ENCODE measurements around the gene GEMIN2.
A peak's percentile ranks its signal among the peaks of the same experiment; 100 is the strongest.
"Not testable (repeated sequence)": the region's sequence is repeated elsewhere in the genome, so short reads cannot be mapped to it uniquely, and the experiment has no call there.

The GEMIN2 gene

DNA sequence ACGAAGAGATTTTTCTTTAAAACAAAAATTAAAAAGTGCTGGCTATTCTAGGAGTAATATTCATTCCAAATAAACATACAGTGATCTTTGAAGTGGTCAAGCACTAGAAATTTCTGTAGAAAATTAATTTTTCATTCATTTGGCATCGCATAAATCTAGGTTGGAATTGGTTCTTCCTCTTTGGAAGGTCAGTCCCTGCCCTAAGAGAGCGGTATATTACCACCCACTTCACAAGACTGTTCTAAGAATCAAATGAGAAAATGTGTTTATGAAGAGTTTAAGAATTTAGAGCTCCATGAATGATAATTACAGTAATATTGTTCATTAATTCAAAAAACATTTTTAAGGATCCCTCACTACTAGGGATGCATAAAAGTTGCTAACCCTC, 444 bp upstream of the GEMIN2 start:
- no peak for DNase-seq

DNA sequence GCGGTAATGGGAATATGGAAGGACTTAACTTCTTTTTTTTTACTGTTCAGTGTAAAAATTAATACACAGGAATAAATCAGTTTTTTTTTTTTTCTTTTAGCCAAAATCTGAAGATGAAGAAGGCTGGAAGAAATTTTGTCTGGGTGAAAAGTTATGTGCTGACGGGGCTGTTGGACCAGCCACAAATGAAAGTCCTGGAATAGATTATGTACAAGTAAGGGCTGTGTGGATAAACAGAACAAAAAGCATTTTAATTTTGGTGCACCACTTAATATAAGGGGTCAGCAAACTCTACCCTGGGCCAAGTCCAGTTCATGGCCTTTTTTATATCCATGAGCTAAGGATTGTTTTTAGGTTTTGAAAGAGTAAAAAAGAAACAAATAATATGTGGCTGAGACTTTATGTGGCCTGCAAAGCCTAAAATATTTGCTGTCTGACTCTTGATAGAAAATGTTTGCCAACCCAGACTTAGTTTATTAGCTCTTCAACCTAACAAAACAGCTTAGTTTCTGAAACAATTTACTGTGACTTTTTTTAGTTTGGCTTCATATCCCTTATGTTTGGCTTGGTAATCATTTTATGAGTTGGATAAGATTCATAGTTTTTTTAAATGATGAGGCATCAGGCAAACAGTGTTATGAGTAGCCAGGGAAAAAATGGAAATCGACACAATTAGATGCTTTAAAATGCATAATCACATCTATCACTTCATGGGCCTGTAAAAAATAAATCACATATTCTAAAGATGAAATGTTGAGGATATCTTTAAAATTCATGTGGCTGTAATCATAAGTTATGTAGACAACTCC, 8.4 kb downstream of the GEMIN2 start:
- DNase-seq: no peak

DNA sequence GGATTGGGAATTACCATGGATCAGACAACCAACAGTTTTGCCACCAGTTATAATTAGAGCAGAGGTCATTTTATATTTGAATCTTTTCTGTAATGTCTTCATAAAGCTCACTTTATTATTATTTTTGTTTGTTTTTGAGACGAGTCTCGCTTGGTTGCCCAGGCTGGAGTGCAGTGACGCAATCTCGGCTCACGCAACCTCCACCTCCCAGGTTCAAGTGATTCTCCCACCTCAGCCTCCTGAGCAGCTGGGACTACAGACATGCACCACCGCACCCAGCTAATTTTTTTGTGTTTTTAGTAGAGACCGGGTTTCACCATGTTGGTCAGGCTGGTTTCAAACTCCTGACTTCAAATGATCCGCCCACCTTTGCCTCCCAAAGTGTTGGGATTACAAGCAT, 23.7 kb downstream of the GEMIN2 start:
- not testable (repeated sequence) for DNase-seq

DNA sequence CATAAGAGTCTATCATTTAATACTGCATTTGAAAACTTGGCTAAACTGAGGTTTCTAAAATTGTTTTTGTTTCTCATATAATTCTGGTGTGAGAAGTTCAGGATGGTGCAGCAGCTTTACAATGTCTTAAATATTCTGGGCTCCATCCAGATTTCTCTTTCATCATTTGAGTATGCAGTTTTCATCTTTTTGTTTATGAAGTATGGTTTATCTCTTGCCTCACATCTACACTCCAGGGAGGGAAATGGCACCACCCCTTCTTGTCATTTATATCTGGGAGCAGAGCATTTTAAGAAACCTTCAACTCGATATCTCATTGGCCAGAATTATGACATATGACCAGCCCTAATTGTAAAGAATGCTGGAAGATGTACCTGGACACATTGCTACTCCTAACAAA, 24.3 kb downstream of the GEMIN2 start:
- DNase-seq: no peak

DNA sequence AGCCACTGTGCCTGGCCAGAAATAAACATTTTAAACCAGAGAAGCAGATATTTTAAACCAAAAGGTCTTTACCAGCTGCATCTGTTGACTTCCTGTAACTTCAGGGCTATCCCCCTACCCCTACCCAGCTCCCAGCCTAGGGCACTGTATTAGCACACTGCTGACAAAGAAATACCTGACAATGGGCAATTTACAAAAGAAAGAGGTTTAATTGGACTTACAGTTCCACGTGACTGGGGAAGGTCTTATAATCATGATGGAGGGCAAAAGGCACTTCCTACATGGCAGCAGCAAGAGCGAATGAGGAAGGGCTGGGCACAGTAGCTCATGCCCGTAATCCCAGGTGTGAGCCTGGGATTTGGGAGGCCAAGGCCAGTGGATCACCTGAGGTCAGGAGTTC, 26.0 kb downstream of the GEMIN2 start:
- no peak for DNase-seq

DNA sequence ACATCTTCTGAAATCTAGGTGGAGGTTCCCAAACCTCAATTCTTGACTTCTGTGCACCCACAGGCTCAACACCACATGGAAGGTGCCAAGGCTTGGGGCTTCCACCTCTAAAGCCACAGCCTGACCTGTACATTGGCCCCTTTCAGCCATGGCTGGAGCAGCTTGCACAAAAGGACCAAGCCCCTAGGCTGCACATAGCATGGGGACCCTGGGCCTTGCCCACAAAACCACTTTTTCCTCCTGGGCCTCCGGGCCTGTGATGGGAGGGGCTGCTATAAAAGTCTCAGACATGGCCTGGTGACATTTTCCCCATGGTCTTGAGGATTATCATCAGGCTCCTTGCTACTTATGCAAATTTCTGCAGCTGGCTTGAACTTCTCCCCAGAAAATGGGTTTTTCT, 27.5 kb downstream of the GEMIN2 start:
- not testable (repeated sequence) for DNase-seq

DNA sequence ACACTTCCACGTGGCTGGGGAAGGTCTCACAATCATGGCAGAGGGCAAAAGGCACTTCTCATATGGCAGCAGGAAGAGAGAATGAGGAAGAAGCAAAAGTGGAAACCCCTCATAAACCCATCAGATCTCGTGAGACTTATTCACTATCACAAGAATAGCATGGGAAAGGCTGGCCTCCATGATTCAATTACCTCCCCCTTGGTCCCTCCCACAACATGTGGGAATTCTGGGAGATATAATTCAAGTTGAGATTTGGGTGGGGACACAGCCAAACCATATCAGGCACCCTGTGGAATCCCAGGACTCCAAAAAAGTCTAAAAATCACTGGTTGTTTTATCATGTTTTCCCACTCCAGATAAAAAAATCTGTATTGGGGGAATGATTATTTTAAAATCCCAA, 29.1 kb downstream of the GEMIN2 start:
- not testable (repeated sequence) for DNase-seq

DNA sequence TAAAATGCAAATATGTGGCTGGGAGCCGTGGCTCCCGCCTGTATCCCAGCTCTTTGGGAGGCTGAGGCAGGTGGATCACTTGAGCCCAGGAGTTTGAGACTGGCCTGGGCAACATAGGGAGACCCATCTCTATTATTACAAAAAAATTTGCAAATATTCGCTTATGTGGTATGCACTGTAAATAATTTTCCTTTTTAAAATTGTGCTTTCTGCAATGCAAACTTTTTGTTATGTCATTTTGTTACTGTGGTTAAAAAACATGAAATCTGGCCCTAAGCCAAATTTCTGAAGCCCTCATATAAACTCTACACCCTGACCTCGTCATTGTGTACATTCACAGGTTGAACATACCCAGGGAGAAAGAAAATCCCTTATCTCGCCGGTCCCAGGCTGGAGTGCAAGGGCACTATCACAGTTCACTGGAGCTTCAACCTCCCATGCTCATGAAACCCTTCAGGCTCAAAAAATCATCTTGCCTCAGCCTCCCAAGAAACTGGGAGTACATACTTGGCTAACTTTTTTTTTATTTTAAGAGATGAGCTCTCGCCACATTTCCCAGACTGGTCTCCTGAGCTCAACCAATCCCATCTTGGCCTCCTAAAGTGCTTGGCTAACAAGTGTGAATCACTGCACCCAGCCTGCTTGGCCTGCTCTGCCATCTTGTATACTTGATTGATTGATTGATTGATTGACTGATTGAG, 31.3 kb downstream of the GEMIN2 start:
- no peak for DNase-seq

DNA sequence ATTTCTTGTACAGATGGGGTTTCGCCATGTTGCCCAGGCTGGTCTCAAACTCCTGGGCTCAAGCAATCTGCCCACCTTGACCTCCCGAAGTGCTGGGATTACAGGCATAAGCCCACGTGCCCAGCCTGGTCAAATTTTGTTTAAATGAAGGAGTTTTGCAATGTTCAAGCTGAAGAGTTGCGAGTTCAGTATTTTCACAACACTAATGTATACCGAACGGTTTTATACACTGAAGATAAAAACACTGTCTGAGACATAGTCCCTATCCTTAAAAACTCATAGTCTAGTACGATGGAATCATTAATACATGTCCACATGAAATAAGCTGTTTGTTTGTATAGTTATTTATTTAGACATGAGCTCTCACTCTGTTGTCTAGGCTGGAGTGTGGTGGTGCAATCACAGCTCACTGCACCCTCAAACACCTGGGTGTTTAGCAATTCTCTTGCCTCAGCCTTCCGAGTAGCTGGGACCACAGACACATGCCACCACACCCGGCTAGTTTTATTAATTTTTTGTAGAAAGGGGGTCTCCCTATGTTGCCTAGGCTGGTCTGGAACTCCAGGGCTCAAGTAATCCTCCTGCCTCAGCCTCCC, 40.6 kb downstream of the GEMIN2 start:
- DNase-seq: no peak

DNA sequence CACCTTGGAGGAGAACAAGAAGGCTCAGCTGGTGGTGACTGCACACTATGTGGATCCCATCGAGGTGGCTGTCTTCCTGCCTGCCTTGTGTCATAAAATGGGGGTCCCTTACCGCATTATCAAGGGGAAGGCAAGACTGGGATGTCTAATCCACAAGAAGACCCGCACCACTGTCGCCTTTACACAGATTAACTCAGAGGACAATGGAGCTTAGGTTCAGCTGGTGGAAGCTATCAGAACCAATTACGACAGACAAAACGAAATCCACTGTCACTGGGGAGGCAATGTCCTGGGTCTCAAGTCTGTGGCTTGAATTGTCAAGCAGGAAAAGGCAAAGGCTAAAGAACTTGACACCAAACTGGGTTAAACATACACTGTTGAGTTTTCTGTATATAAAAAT, 43.4 kb downstream of the GEMIN2 start:
- no peak for DNase-seq

DNA sequence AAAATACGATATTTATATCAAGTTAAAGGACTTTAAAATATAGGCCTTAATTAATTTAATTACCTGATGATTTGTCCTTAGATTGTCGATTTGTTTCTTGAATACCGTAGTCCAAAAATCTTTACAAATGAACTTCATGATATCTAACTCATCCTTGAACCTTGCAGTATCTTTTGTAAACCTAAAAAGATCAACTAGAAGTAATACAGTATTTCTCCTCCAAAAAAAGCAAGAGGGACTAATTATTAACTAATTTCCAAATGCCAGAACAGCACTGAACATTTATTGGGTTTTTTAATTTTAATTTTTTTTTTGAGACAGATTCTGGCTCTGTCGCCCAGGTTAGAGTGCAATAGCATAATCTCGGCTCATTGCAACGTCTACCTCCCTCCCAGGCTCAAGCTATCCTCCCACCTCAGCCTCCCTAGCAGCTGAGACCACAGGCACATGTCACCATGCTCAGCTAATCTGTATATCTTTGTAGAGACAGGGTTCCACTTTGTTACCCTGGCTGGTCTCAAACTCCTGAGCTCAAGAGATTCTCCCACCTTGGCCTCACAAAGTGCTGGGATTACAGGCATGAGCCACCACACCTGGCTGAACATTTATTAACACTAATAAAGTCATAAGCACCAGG, 44.2 kb downstream of the GEMIN2 start:
- no peak for DNase-seq

DNA sequence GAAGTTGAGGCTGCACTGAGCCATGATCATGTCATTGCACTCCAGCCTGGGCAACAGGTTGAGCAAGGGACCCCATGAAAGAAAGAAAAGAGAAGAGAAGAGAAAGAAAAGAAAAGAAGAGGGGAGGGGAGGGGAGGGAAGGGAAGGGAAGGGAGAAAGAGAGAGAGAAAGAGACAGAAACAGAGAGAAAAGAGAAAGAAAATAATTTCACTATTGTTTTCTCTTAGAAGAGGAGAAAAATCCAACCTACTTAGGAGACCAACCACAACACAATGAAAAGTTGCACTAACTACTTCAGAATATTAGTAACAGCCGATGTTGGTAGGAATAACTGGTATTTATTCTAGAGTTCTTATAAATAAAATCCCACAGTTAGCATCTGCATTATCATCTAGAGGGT, 46.4 kb downstream of the GEMIN2 start:
- DNase-seq: no peak

DNA sequence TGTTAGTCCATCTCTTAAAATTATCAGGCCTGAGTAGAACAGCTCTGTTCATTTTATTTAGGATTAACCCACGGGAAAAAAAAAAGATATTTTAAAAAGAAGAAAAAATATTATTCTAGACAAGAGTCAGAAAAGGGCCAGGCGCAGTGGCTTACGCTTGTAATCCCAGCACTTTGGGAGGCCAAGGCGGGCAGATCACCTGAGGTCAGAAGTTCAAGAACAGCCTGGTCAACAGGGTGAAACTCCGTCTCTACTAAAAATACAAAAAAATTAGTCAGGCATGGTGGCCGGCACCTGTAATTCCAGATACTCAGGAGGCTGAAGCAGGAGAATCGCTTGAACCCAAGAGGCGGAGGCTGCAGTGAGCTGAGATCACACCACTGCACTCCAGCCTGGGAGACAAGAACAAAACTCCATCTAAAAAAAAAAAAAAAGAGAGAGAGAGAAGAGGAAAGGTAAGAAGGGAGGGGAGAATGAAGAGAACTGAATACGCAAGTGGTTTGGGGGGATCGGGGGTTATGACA, 53.7 kb downstream of the GEMIN2 start:
- not testable (repeated sequence) for DNase-seq

DNA sequence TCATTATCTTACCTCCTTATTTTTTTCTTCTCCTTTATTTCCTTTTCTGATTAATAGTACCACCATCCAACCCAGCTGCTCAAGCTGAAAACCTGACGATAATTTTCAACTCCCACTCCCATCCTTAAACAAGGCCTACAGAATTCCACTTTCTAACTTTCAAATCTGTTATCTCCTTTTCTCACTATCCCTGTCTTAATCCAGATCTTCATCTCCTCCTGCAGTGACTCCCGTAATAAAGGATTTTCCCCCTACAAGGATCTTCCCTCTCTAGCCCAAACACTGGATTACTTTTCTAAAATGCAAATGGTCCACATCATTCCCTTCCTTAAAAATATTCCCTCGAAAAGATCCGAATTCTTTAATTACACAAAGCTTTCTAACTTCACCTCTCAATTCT, 54.5 kb downstream of the GEMIN2 start:
- DNase-seq: no peak

DNA sequence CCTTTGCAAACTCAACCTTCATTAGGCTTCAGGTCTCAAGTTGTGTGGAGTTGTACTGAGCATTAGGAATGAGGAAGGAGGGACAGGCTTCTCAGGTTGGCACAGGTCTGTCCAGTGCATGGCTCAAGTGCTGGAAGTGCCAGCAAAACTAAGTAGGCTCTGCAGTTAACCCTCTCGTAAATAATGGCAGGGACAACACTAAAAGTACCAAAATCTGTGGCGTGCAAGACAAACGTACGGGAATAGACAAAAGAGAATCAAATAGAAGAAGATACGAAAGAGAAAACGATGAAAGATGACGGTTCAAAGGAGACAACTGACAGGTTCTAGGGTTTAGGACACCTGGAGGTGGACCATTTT, 55.4 kb downstream of the GEMIN2 start:
- no peak for DNase-seq

DNA sequence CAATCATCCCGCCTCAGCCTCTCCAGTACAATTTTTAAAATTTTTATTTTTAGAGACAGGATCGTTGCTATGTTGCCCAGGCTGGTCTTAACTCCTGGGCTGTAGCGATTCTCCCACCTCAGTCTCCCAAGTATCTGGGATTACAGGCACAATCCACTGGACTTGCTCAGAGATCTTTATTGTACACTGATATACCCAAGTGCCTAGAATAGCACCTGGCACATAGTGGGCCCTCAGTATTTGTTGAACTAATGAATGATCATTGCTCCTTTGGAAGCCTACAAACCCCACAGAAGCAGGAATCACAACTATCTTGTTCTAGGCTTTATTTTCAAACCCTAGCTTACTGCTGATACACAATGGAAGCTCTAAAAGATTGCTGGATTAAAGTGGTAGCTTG, 59.1 kb downstream of the GEMIN2 start:
- DNase-seq: no peak

DNA sequence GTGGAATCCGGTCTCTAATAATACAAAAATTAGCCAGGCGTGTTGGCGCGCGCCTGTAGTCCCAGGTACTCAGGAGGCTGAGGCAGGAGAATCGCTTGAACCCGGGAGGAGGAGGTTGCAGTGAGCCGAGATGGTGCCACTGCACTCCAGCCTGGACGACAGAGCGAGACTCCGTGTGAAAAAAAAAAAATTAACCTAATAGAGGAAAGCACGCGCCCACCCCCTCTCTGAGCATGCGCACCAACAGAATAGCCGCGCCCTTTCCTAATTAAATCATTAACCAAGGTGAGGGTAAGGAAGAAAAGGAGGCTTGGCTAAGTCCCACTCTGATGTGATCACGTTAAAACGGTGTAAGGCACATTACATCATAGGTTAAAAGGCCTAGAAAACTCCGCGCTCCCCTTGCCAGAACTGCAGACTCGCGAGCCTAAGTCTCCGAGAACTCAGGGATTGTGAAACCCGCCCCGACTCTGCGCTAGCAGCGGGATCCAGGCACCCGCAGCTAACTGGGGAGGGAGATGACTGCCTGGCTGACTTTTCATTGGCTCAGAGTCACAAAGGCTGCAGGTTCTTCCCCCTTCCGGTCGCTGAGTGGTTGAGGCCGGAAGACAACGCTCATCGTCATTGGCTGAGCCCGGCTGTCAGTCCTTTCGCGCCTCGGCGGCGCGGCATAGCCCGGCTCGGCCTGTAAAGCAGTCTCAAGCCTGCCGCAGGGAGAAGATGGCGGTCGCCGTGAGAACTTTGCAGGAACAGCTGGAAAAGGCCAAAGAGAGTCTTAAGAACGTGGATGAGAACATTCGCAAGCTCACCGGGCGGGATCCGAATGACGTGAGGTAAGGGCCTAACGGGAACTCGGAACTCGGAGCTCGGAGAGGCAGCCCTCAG, 60.7 kb downstream of the GEMIN2 start, which contains the start of gene PNN:
Gene PNN (plus strand): TSS at position 695 of the 885 bp plus-strand sequence. CDS start 26 bp downstream, at position 721.
- peak; percentile 94 to 96 for DNase-seq

DNA sequence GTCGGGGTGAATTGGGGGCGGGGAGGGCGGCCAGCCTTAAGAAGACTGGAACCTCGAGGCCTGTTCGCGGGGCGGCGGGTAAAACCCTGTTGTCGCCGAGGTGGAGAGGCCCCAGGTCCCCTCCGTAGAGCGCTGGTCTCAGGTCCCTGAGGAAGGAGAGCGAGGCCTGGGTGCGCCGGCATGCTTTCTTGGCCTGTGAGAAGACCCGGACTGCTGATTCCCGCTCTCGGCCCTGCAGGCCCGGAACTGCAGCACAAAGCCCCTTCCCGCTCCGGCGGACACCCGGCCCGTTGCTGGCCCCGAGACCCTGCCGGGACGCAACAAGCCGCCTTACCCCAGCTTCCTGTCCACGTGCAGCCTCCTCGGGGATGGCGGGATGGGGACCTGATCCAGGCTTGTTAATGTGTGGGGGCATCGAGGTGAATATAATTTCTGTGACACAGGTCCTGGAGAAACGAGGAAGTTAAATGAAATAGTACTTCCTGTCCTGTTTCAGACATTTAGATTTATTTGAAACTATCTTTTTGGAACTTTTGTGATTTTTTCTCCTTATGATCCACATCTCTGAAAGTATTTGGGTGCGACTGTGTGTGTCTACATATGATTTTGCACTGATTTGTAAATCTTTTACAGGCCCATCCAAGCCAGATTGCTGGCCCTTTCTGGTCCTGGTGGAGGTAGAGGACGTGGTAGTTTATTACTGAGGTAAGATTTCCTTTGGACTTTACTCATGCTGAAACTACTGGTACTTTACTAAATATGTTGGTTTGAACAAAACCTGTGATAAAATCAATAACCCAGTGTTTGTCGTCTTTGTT, 61.5 kb downstream of the GEMIN2 start:
- peak; percentile 67 to 69 for DNase-seq

DNA sequence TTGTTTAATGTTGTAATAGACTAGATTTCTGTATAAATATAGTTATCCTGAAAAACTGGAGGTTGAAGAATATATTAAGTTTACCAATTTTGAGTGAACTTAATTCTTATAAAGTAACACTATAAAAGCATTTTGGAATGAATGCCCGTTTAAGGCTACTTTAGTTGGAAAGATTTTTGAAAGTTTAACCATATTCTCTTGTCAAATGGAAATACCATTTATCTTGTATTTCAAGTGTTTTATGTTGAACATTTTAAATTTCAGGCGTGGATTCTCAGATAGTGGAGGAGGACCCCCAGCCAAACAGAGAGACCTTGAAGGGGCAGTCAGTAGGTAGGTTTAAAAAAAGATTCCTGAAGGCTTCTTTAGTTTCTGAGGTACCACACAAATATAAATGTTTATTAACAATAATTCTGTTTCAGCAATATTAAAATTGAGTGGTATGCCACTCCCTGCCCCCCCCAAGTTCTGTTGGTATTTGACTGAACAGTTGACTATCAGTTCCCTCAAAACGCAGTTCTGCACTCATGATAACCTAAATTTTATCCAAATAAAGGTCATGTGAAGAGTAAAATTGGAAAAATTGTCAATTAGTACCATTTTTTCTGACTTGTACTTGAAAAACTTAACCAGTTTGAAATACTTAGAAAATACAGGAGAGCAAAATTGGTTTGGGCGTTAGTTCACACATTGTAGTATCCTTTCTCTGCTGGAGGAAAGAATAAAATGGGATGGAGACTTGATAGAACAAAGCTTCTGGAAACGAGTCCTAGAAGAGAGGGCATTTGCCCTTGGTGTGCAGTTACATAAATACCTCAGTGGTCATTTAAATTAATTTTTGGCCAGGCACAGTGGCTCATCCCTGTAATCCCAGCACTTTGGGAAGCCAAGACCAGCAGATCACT, 62.4 kb downstream of the GEMIN2 start:
- no peak for DNase-seq

DNA sequence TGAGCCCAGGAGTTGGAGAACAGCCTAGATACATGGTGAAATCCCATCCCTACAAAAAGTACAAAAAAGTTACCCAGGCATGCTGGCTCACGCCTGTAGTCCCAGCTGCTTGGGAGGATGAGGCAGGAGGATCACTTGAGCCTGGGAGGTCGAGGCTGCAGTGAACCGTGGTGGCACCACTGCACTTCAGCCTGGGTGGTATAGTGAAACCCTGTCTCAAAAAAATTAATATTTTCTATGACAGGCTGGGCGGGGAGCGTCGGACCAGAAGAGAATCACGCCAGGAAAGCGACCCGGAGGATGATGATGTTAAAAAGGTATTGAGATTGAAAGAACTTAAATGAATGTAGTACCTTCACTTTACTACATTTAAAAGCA, 63.0 kb downstream of the GEMIN2 start:
- DNase-seq: no peak

All from activated T-cell treated with anti-CD3 and anti-CD28 coated beads, Interleukin-2, amount 50 U/mL, for 48 hours (primary cell).